Panc1 (cell line): Measurements from ENCODE around the gene CCND2. TPM values are rescaled to one million over a fixed set of nuclear protein-coding genes. Genes with fewer than 3 reads are reported as not detected.
A peak's percentile ranks its signal among the peaks of the same experiment; 100 is the strongest.

Experiments
- ATAC-seq: fragments of 200-7000 bp; cut with Tn5 transposase; 2 replicates; pipeline ENCODE4 v1.9.1; 2020; ENCODE audit warnings: mild to moderate bottlenecking, moderate library complexity
- Bru-seq: library from RNA; stranded (reverse); fragments of 400-500 nt; gene quantifications from one replicate; lab custom pipeline; 2021; lab: Mats Ljungman, UMichigan
- BruChase-seq, 2 experiments: library from RNA; stranded (reverse); fragments of 400-500 nt; gene quantifications; one replicate each; lab custom pipeline; 2021; lab: Mats Ljungman, UMichigan
- BruUV-seq: library from RNA; stranded (reverse); fragments of 400-500 nt; replicated peaks from 2 replicates; lab custom pipeline; 2021; lab: Mats Ljungman, UMichigan
- CTCF ChIA-PET: fragments of 300-600 bp; sonication (Branson Sonifier 250); formaldehyde crosslinking; loops from one replicate; lab custom pipeline; 2022; ENCODE audit warnings: antibody characterized with exemption; lab: Charles Lee
- POLR2A ChIA-PET: fragments of 300-600 bp; sonication (Branson Sonifier 250); formaldehyde crosslinking; loops from one replicate; lab custom pipeline; 2022; ENCODE audit warnings: antibody characterized with exemption; lab: Charles Lee
- DNase-seq: peaks from one replicate; pipeline ENCODE4 v3.0.0-alpha.2; 2010; ENCODE audit warnings: low read depth, low spot score
- H3K27ac ChIP-seq: 2 replicates; pipeline ENCODE4 v1.5.1; 2011; ENCODE audit warnings: mild to moderate bottlenecking, low read length, inconsistent platforms
- H3K27me3 ChIP-seq: fragments of 200-500 bp; sonication (Bioruptor generic); 2 replicates; pipeline ENCODE4 v1.6.0; 2014; ENCODE audit warnings: low read length, inconsistent platforms; ENCODE audit not compliant: control insufficient read depth, insufficient read depth
- H3K36me3 ChIP-seq: fragments of 200-500 bp; sonication (Bioruptor generic); 2 replicates; pipeline ENCODE4 v1.5.1; 2014; ENCODE audit warnings: inconsistent platforms, mild to moderate bottlenecking, low read length, moderate library complexity; ENCODE audit not compliant: control insufficient read depth, insufficient read depth
- H3K4me1 ChIP-seq: 2 replicates; pipeline ENCODE4 v1.5.1; 2011; ENCODE audit warnings: inconsistent platforms, mild to moderate bottlenecking, low read length, moderate library complexity; ENCODE audit not compliant: control insufficient read depth, insufficient read depth
- H3K4me3 ChIP-seq, 2 experiments: 2 replicates each; pipeline ENCODE4 v1.5.1; 2011 to 2012; ENCODE audit warnings: low read depth in 2 of 2, low read length in 2 of 2, mild to moderate bottlenecking in 2 of 2, inconsistent platforms in 1 of 2, moderate library complexity in 1 of 2
- H3K9me3 ChIP-seq: fragments of 200-500 bp; sonication (Bioruptor generic); 2 replicates; pipeline ENCODE4 v1.5.1; 2014; ENCODE audit warnings: low read depth, mild to moderate bottlenecking, inconsistent platforms, low read length, moderate library complexity; ENCODE audit not compliant: control insufficient read depth, insufficient read depth
- POLR2AphosphoS5 ChIP-seq: IDR thresholded peaks from 2 replicates; pipeline ENCODE4 v1.6.1; 2012; ENCODE audit warnings: mild to moderate bottlenecking, low read depth, low read length, moderate library complexity
- REST ChIP-seq, 2 experiments: IDR thresholded peaks; 2 replicates each; pipeline ENCODE4 v1.6.1; 2011 to 2012; ENCODE audit warnings: low read depth in 2 of 2, control low read depth in 1 of 2, low read length in 1 of 2, mild to moderate bottlenecking in 1 of 2, moderate library complexity in 1 of 2; ENCODE audit not compliant: insufficient read depth in 1 of 2
- SIN3A ChIP-seq: IDR thresholded peaks from 2 replicates; pipeline ENCODE4 v1.6.1; 2012; ENCODE audit warnings: low read depth, mild to moderate bottlenecking, low read length, moderate library complexity, borderline replicate concordance; ENCODE audit not compliant: insufficient read depth
- TCF7L2 ChIP-seq: IDR thresholded peaks from 2 replicates; pipeline ENCODE4 v1.6.1; 2011; ENCODE audit warnings: mild to moderate bottlenecking, low read depth, low read length, inconsistent platforms
- in situ Hi-C: cut with HindIII; loops from 2 replicates; pipeline ENCODE4 v1.10.0; 2016; ENCODE audit warnings: low sequenced_read_pairs, low pct_unique_long_range_greater_than_20kb
- intact Hi-C: fragments of 100-400 bp; cut with micrococcal nuclease; formaldehyde crosslinking; loops from one replicate; pipeline ENCODE4 v1.10.0; 2022; ENCODE audit not compliant: unreplicated experiment
- long read RNA-seq: library from polyadenylated mRNA; unstranded; transcript quantifications from one replicate; pipeline ENCODE4 v2.0.0, GENCODE V29; 2021; ENCODE audit not compliant: unreplicated experiment
- polyA plus RNA-seq: library from polyadenylated mRNA; unstranded; fragments of >200 nt; gene quantifications from one replicate; pipeline ENCODE4 v1.2.1, GENCODE V29; 2012; ENCODE audit warnings: missing spikeins; ENCODE audit not compliant: insufficient read length
- total RNA-seq: library from RNA; stranded (reverse); gene quantifications from one replicate; pipeline ENCODE4 v1.2.1, GENCODE V29; 2021; ENCODE audit not compliant: unreplicated experiment
- TF ChIP-seq, protein P1 (sequence below): fragments of 450-650 bp; IDR thresholded peaks from 2 replicates; pipeline ENCODE4 v1.5.1; 2017; ENCODE audit warnings: mild to moderate bottlenecking

The CCND2 gene
- 1.5 TPM for total RNA-seq
- polyA plus RNA-seq: not detected
- Bru-seq, nascent RNA: percentile 27 among the genes with signal in this experiment
- BruChase-seq, experiment 1, labeled RNA remaining after a 2-hour chase: percentile 56 among the genes with signal in this experiment
- BruChase-seq, experiment 2, labeled RNA remaining after a 6-hour chase: percentile 74 among the genes with signal in this experiment
- long read RNA-seq, full-length matches to known transcripts: 3 of 3 reads
- long read RNA-seq, partial matches to known transcripts: 0 of 3 reads
- long read RNA-seq, other reads (novel, unspliced or antisense): 0 of 3 reads

GRCh38 chr12:4273652-4274395, at the start of gene CCND2:
Gene CCND2, plus strand, starts transcription at chr12:4273762. Its CDS starts 279 bp downstream, at chr12:4274041.
- DNase-seq: no peak
- intact Hi-C loops: loop anchor here (10.0 kb wide), 3 partner anchors 169 to 279 kb away; no protein-coding TSS in a partner anchor
- Histone ChIP-seq H3K27me3 (peaks cover 17% of the 10 kb centered on the region), H3K36me3 (no peaks in the 10 kb centered on the region), H3K9me3 (no peaks in the 10 kb centered on the region), H3K4me3 (peak within 1 kb of the TSS; percentile 24 to 51), H3K4me1 (no peaks in the 10 kb centered on the region; the same call in 1 of the 2 replicates), H3K27ac (no peak within 1 kb of the TSS)
- CTCF ChIA-PET: interaction anchor here (0.7 kb wide), 1 partner anchor 246 kb away, joined by 3 read pairs; no protein-coding TSS in a partner anchor
- BruUV-seq: no TSS peak
- POLR2A ChIA-PET: interaction anchor here (0.7 kb wide), 1 partner anchor 388 kb away, joined by 4 read pairs; no protein-coding TSS in a partner anchor
- peak; percentile 64 for ATAC-seq
- in situ Hi-C loops: no loop called here
- TF ChIP-seq, protein P1, sequence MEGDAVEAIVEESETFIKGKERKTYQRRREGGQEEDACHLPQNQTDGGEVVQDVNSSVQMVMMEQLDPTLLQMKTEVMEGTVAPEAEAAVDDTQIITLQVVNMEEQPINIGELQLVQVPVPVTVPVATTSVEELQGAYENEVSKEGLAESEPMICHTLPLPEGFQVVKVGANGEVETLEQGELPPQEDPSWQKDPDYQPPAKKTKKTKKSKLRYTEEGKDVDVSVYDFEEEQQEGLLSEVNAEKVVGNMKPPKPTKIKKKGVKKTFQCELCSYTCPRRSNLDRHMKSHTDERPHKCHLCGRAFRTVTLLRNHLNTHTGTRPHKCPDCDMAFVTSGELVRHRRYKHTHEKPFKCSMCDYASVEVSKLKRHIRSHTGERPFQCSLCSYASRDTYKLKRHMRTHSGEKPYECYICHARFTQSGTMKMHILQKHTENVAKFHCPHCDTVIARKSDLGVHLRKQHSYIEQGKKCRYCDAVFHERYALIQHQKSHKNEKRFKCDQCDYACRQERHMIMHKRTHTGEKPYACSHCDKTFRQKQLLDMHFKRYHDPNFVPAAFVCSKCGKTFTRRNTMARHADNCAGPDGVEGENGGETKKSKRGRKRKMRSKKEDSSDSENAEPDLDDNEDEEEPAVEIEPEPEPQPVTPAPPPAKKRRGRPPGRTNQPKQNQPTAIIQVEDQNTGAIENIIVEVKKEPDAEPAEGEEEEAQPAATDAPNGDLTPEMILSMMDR: no peak
- no peak for TF ChIP-seq POLR2AphosphoS5
- TF ChIP-seq TCF7L2: no peak
- TF ChIP-seq SIN3A: no peak
- TF ChIP-seq REST (IDR thresholded peaks at IDR 0.05; ENCODE audit: insufficient read depth in 1 of 2, low read depth in 2 of 2, low read length in 1 of 2): no peak

- in situ Hi-C loops (no loop called here), intact Hi-C loops (no loop called here)
- ATAC-seq (no peak), DNase-seq (no peak)
- H3K4me3 ChIP-seq: no peak overlapping the region
- no peaks in the 10 kb centered on the region for H3K27me3 ChIP-seq
- H3K9me3 ChIP-seq: no peaks in the 10 kb centered on the region
- no peaks in the 10 kb centered on the region for H3K36me3 ChIP-seq
- BruUV-seq: no TSS peak
- ChIA-PET POLR2A (no interaction called here), CTCF (no interaction called here)
- no peak overlapping the region for H3K27ac ChIP-seq
- no peaks in the 10 kb centered on the region for H3K4me1 ChIP-seq
- TF ChIP-seq REST (IDR thresholded peaks at IDR 0.05; ENCODE audit: insufficient read depth in 1 of 2, low read depth in 2 of 2, low read length in 1 of 2) (no peak), SIN3A (no peak), POLR2AphosphoS5 (no peak), TCF7L2 (no peak)
- TF ChIP-seq, protein P1: no peak
These were observed 49.2 kb upstream of the CCND2 start for GRCh38 chr12:4224206-4224889.
